ENCODE data around the gene ADPRHL1.
"Not testable (repeated sequence)": the region's sequence is repeated elsewhere in the genome, so short reads cannot be mapped to it uniquely, and the experiment has no call there.

GRCh38 chr13:113450348-113450744, 2.9 kb downstream of the ADPRHL1 start:
- TF ChIP-seq, protein P1, sequence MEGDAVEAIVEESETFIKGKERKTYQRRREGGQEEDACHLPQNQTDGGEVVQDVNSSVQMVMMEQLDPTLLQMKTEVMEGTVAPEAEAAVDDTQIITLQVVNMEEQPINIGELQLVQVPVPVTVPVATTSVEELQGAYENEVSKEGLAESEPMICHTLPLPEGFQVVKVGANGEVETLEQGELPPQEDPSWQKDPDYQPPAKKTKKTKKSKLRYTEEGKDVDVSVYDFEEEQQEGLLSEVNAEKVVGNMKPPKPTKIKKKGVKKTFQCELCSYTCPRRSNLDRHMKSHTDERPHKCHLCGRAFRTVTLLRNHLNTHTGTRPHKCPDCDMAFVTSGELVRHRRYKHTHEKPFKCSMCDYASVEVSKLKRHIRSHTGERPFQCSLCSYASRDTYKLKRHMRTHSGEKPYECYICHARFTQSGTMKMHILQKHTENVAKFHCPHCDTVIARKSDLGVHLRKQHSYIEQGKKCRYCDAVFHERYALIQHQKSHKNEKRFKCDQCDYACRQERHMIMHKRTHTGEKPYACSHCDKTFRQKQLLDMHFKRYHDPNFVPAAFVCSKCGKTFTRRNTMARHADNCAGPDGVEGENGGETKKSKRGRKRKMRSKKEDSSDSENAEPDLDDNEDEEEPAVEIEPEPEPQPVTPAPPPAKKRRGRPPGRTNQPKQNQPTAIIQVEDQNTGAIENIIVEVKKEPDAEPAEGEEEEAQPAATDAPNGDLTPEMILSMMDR (IDR thresholded peaks at IDR 0.05; ENCODE audit: insufficient read depth, low read depth, low read length) = not testable (repeated sequence)
- not testable (repeated sequence) for TF ChIP-seq EZH2 (IDR thresholded peaks at IDR 0.05; ENCODE audit: insufficient read depth, low read length)
